ENCODE measurements around the gene RNF31.

- TF ChIP-seq CTCF (IDR thresholded peaks at IDR 0.05) (no peak), POLR2AphosphoS5 (IDR thresholded peaks at IDR 0.05) (no peak), POLR2A (IDR thresholded peaks at IDR 0.05; ENCODE audit: low read depth) (no peak)
Measured at GRCh38 chr14:24160499-24160849, 13.2 kb downstream of the RNF31 start.

All from esophagus muscularis mucosa (tissue), 3 donors.